ENCODE results near the gene ANXA6.

GRCh38 chr5:151191661-151192060 is 34.1 kb upstream of the ANXA6 start:
- no peak for TF ChIP-seq CTCF (IDR thresholded peaks at IDR 0.05; ENCODE audit: insufficient read depth, low read length)
- TF ChIP-seq GABPA (IDR thresholded peaks at IDR 0.05; ENCODE audit: low read depth) = no peak
